Ishikawa (cell line): Measurements from ENCODE around the gene MAMDC2.

Source experiments
- CEBPB ChIP-seq: IDR thresholded peaks from 2 replicates; pipeline ENCODE4 v1.6.1; 2012
- CREB1 ChIP-seq: IDR thresholded peaks from 2 replicates; pipeline ENCODE4 v1.6.1; 2012; ENCODE audit warnings: low read depth
- EGR1 ChIP-seq: IDR thresholded peaks from 2 replicates; pipeline ENCODE4 v1.6.1; 2012
- EP300 ChIP-seq: IDR thresholded peaks from 2 replicates; pipeline ENCODE4 v1.6.1; 2012; ENCODE audit warnings: borderline replicate concordance
- FOXM1 ChIP-seq: IDR thresholded peaks from 2 replicates; pipeline ENCODE4 v1.6.1; 2012; ENCODE audit warnings: low read depth, borderline replicate concordance
- NFIC ChIP-seq: IDR thresholded peaks from 2 replicates; pipeline ENCODE4 v1.6.1; 2012
- RAD21 ChIP-seq: IDR thresholded peaks from 2 replicates; pipeline ENCODE4 v1.6.1; 2012; ENCODE audit warnings: low read depth
- REST ChIP-seq: IDR thresholded peaks from 2 replicates; pipeline ENCODE4 v1.6.1; 2012; ENCODE audit warnings: low read depth, mild to moderate bottlenecking
- TAF1 ChIP-seq: IDR thresholded peaks from 2 replicates; pipeline ENCODE4 v1.6.1; 2012; ENCODE audit warnings: low read depth, mild to moderate bottlenecking
- TCF12 ChIP-seq: IDR thresholded peaks from 2 replicates; pipeline ENCODE4 v1.6.1; 2012; ENCODE audit warnings: low read depth
- TEAD4 ChIP-seq: IDR thresholded peaks from 2 replicates; pipeline ENCODE4 v1.6.1; 2012
- YY1 ChIP-seq: IDR thresholded peaks from 2 replicates; pipeline ENCODE4 v1.6.1; 2012; ENCODE audit warnings: low read depth
- ZBTB7A ChIP-seq: IDR thresholded peaks from 2 replicates; pipeline ENCODE4 v1.6.1; 2012; ENCODE audit warnings: low read depth
- TF ChIP-seq, protein P1 (sequence below): IDR thresholded peaks from 2 replicates; pipeline ENCODE4 v1.6.1; 2012
- TF ChIP-seq, protein P2 (sequence below): IDR thresholded peaks from 2 replicates; pipeline ENCODE4 v1.6.1; 2012

Gene MAMDC2

DNA sequence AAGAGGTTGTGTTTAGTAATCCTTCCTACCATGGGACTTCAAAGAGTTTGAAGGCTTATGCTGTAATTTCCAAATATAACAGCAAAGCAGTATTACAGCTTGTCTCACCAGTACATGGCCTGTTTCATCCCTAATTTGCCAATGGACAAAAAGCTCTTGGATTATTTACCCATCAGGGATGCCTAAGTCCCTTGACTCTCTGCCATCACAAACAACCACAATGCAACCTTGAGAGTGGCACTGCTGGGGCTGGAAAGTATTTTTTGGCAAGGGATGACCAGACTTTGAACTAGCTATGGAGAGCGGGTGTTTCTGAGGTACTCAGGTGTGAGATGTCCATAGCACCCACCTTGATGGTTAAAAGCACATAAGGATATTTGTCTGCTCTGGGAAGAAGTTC lies 9.1 kb downstream of the MAMDC2 start:
- TF ChIP-seq NFIC: no peak
- no peak for TF ChIP-seq TAF1
- no peak for TF ChIP-seq CEBPB
- TF ChIP-seq YY1: no peak
- no peak for TF ChIP-seq TEAD4
- TF ChIP-seq, protein P1, sequence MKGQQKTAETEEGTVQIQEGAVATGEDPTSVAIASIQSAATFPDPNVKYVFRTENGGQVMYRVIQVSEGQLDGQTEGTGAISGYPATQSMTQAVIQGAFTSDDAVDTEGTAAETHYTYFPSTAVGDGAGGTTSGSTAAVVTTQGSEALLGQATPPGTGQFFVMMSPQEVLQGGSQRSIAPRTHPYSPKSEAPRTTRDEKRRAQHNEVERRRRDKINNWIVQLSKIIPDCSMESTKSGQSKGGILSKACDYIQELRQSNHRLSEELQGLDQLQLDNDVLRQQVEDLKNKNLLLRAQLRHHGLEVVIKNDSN: no peak
- TF ChIP-seq TCF12: no peak
- TF ChIP-seq EGR1: no peak
- TF ChIP-seq FOXM1: no peak
- TF ChIP-seq CREB1: no peak
- no peak for TF ChIP-seq EP300
- TF ChIP-seq ZBTB7A: no peak
- no peak for TF ChIP-seq REST
- TF ChIP-seq, protein P2, sequence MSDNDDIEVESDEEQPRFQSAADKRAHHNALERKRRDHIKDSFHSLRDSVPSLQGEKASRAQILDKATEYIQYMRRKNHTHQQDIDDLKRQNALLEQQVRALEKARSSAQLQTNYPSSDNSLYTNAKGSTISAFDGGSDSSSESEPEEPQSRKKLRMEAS: no peak
- no peak for TF ChIP-seq RAD21

GRCh38 chr9:70053864-70054263 lies 10.2 kb downstream of the MAMDC2 start:
- TF ChIP-seq EP300 (no peak), TCF12 (no peak), CEBPB (no peak), TEAD4 (no peak), FOXM1 (no peak), EGR1 (no peak)
- TF ChIP-seq, protein P1: no peak

- TF ChIP-seq TCF12 (no peak), TAF1 (no peak), RAD21 (no peak), YY1 (no peak), FOXM1 (no peak), ZBTB7A (no peak), CEBPB (no peak), EGR1 (no peak), REST (no peak), CREB1 (no peak), NFIC (no peak), TEAD4 (no peak), EP300 (no peak)
- TF ChIP-seq, protein P2: no peak
- TF ChIP-seq, protein P1: no peak
These were observed 10.9 kb downstream of the MAMDC2 start for GRCh38 chr9:70054521-70054920.

GRCh38 chr9:70055406-70056210 lies 12.0 kb downstream of the MAMDC2 start:
- TF ChIP-seq RAD21 (no peak), TCF12 (no peak), CREB1 (no peak), EGR1 (no peak), FOXM1 (no peak), ZBTB7A (no peak), TAF1 (no peak), NFIC (no peak)
- TF ChIP-seq, protein P1: no peak
